ENCODE results near the gene STAG3. TPM values are rescaled to one million over a fixed set of nuclear protein-coding genes. Genes with fewer than 3 reads are reported as not detected.
"Not testable (repeated sequence)": the region's sequence is repeated elsewhere in the genome, so short reads cannot be mapped to it uniquely, and the experiment has no call there.

STAG3 gene
- total RNA-seq, 1 donor from 2014 or later: 42.4 TPM

GRCh38 chr7:100246121-100246864 lies 68.6 kb downstream of the STAG3 start:
- intact Hi-C loops (cut with micrococcal nuclease); ATAC-seq (ENCODE audit: low read depth); H3K9me3 Mint-ChIP-seq; H3K4me3 Mint-ChIP-seq; H3K27me3 Mint-ChIP-seq; POLR2A ChIA-PET; H3K36me3 Mint-ChIP-seq (ENCODE audit: low read depth); H3K27ac Mint-ChIP-seq; CTCF ChIA-PET; DNase-seq: not testable (repeated sequence)
- peaks cover 12% of the 10 kb centered on the region for H3K4me1 Mint-ChIP-seq

DNA sequence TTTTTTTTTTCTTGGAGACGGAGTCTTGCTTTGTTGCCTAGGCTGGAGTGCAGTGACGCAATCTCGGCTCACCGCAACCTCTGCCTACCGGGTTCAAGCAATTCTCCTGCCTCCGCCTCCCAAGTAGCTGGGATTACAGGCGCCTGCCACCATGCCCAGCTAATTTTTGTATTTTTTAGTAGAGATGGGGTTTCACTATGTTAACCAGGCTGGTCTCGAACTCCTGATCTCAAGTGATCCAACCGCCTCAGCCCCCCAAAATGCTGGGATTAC lies 69.1 kb downstream of the STAG3 start:
- CTCF ChIA-PET; H3K27ac Mint-ChIP-seq; POLR2A ChIA-PET; ATAC-seq (ENCODE audit: low read depth); H3K27me3 Mint-ChIP-seq; H3K9me3 Mint-ChIP-seq; intact Hi-C loops (cut with micrococcal nuclease); H3K4me3 Mint-ChIP-seq; DNase-seq; H3K36me3 Mint-ChIP-seq (ENCODE audit: low read depth): not testable (repeated sequence)
- peaks cover 12% of the 10 kb centered on the region for H3K4me1 Mint-ChIP-seq

- ChIA-PET CTCF (no interaction called here), POLR2A (no interaction called here)
- ATAC-seq (ENCODE audit: low read depth): no peak
- no peak overlapping the region for H3K4me3 Mint-ChIP-seq
- DNase-seq: no peak
- no peak for TF ChIP-seq CTCF (IDR thresholded peaks at IDR 0.05)
- H3K9me3 Mint-ChIP-seq: no peaks in the 10 kb centered on the region
- H3K27ac Mint-ChIP-seq: no peak overlapping the region
- H3K27me3 Mint-ChIP-seq: no peaks in the 10 kb centered on the region
- peaks cover 12% of the 10 kb centered on the region for H3K4me1 Mint-ChIP-seq
- H3K36me3 Mint-ChIP-seq (ENCODE audit: low read depth): no peaks in the 10 kb centered on the region
- intact Hi-C loops (cut with micrococcal nuclease): no loop called here
These were observed 69.5 kb downstream of the STAG3 start for GRCh38 chr7:100247152-100247757.

DNA sequence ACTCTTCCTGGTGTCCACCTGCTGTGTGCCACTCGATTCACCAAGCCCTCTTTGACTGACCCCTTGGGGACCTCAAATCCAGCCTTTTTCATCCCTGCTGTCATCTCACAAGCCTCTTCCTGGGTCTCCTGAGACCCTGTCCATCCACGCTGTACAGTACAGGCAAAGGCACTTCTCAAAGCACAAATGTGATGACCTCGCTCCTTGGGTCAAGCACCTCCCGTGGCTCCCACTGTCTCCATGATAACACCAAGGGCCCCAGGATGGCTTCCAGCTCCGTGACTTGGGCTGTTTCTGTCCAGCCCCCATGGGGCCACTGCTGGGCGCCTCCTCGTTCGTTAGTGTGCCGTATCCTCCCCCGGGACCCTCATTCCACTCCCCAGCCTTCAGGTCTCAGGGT lies 70.8 kb downstream of the STAG3 start:
- no peak overlapping the region for H3K27ac Mint-ChIP-seq

DNA sequence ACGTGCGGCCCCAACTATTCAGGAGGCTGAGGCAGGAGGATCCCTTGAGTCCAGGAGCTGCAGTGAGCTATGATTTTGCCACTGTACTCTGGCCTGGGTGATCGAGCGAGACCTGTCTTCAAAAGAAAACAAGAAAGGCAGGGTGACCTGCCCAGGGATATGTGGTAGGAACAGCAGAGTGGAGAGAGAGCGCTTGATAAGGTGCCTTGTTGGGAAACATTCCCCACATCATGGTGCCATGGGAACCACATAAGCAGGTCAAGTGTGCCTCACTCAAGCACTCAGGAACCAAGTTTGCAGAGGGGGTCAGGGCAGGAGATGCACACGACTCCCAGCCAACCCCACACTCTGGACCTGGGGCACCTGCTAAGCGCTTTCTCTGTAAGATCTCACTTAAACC lies 79.3 kb downstream of the STAG3 start:
- Mint-ChIP-seq H3K36me3 (ENCODE audit: low read depth) (no peaks in the 10 kb centered on the region), H3K9me3 (no peaks in the 10 kb centered on the region), H3K4me1 (no peaks in the 10 kb centered on the region), H3K27ac (no peak overlapping the region), H3K27me3 (no peaks in the 10 kb centered on the region), H3K4me3 (no peak overlapping the region)
- POLR2A ChIA-PET: no interaction called here
- ATAC-seq (ENCODE audit: low read depth): no peak
- no peak for TF ChIP-seq CTCF (IDR thresholded peaks at IDR 0.05)
- CTCF ChIA-PET: no interaction called here
- intact Hi-C loops (cut with micrococcal nuclease): no loop called here
- no peak for DNase-seq

More for the DNA sequence above, 70.8 kb downstream of the STAG3 start:
- no peak overlapping the region for H3K4me3 Mint-ChIP-seq
- ATAC-seq (ENCODE audit: low read depth): no peak
- H3K4me1 Mint-ChIP-seq: peaks cover 6% of the 10 kb centered on the region
- POLR2A ChIA-PET: no interaction called here
- DNase-seq: no peak
- no peaks in the 10 kb centered on the region for H3K9me3 Mint-ChIP-seq
- TF ChIP-seq CTCF (IDR thresholded peaks at IDR 0.05): no peak
- H3K36me3 Mint-ChIP-seq (ENCODE audit: low read depth): no peaks in the 10 kb centered on the region
- H3K27me3 Mint-ChIP-seq: no peaks in the 10 kb centered on the region
- CTCF ChIA-PET: no interaction called here
- intact Hi-C loops (cut with micrococcal nuclease): no loop called here

DNA sequence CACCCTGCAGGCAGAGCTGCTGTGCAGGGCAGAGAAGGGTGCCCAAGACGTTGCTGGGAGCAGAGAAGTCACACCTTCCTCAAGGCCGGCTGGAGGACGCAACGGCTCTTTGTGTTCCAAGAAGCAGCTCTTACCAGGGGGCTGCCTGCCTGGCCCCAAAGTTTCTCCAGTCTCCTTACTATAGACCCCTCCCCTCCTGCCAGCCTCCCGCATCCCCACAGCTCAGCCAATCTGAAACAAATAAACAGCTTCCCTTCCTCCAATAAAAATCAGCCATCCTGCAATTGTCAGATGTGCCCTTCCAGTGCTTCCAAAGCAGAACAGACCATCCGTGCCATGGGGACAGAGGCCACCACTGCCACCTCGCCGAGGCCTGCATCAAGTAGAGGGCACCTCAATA lies 82.3 kb downstream of the STAG3 start:
- POLR2A ChIA-PET; intact Hi-C loops (cut with micrococcal nuclease): not testable (repeated sequence)

GRCh38 chr7:100262896-100263295 lies 85.2 kb downstream of the STAG3 start:
- ATAC-seq (ENCODE audit: low read depth); CTCF ChIA-PET; H3K27ac Mint-ChIP-seq; DNase-seq; H3K9me3 Mint-ChIP-seq; H3K27me3 Mint-ChIP-seq; POLR2A ChIA-PET; intact Hi-C loops (cut with micrococcal nuclease); H3K36me3 Mint-ChIP-seq (ENCODE audit: low read depth); H3K4me3 Mint-ChIP-seq: not testable (repeated sequence)
- H3K4me1 Mint-ChIP-seq: peaks cover 11% of the 10 kb centered on the region

More for the DNA sequence above, 82.3 kb downstream of the STAG3 start:
- H3K36me3 Mint-ChIP-seq (ENCODE audit: low read depth); H3K27ac Mint-ChIP-seq; ATAC-seq (ENCODE audit: low read depth); H3K4me1 Mint-ChIP-seq; H3K4me3 Mint-ChIP-seq; CTCF ChIA-PET; H3K9me3 Mint-ChIP-seq; H3K27me3 Mint-ChIP-seq; DNase-seq: not testable (repeated sequence)

Other genes starting within 250 kb of the STAG3 start
- not detected in 2 replicates for gene GJC3, start 248.3 kb upstream of the STAG3 start, total RNA-seq
- gene AZGP1, start 201.9 kb upstream of the STAG3 start, total RNA-seq: not detected in 2 replicates
- 59.0 and 70.6 TPM in 2 replicates for gene ZKSCAN1, start 162.3 kb upstream of the STAG3 start, total RNA-seq
- 10.6 and 11.3 TPM in 2 replicates for gene ZSCAN21, start 128.1 kb upstream of the STAG3 start, total RNA-seq
- gene ZNF3, start 96.2 kb upstream of the STAG3 start, total RNA-seq: 33.9 and 39.6 TPM in 2 replicates
- gene COPS6, start 88.9 kb upstream of the STAG3 start, total RNA-seq: 88.3 and 108 TPM in 2 replicates
- gene MCM7, start 76.5 kb upstream of the STAG3 start, total RNA-seq: 99.7 and 104 TPM in 2 replicates
- gene AP4M1, start 76.3 kb upstream of the STAG3 start, total RNA-seq: 11.1 and 12.5 TPM in 2 replicates
- gene TAF6, start 58.6 kb upstream of the STAG3 start, total RNA-seq: 42.6 and 54.9 TPM in 2 replicates
- gene CNPY4, start 58.3 kb upstream of the STAG3 start, total RNA-seq: 7.1 and 8.6 TPM in 2 replicates
- 1.9 and 2.2 TPM in 2 replicates for gene MBLAC1, start 51.0 kb upstream of the STAG3 start, total RNA-seq
- 151 and 161 TPM in 2 replicates for gene LAMTOR4, start 29.0 kb upstream of the STAG3 start, total RNA-seq
- gene TRAPPC14, start 19.2 kb upstream of the STAG3 start, total RNA-seq: 55.7 and 65.3 TPM in 2 replicates
- 0.10 and 1.2 TPM in 2 replicates for gene GAL3ST4, start 9.3 kb upstream of the STAG3 start, total RNA-seq
- gene GPC2, start 537 bp upstream of the STAG3 start, total RNA-seq: 5.0 and 5.1 TPM in 2 replicates
- 17.1 and 20.0 TPM in 2 replicates for gene PVRIG, start 42.0 kb downstream of the STAG3 start, total RNA-seq
- not detected in 2 replicates for gene SPDYE3, start 129.8 kb downstream of the STAG3 start, total RNA-seq
- 65.8 and 79.4 TPM in 2 replicates for gene PILRB, start 180.2 kb downstream of the STAG3 start, total RNA-seq
- gene PILRA, start 195.6 kb downstream of the STAG3 start, total RNA-seq: 2.1 and 2.2 TPM in 2 replicates